GM18519 (cell line): ENCODE results near the gene GPHN.

Experiments used
- ATAC-seq: cut with Tn5 transposase; IDR thresholded peaks from one replicate; pipeline ENCODE4 v1.9.1; 2021; ENCODE audit warnings: mild to moderate bottlenecking, moderate library complexity; ENCODE audit not compliant: unreplicated experiment, low FRiP score

The GPHN gene

DNA sequence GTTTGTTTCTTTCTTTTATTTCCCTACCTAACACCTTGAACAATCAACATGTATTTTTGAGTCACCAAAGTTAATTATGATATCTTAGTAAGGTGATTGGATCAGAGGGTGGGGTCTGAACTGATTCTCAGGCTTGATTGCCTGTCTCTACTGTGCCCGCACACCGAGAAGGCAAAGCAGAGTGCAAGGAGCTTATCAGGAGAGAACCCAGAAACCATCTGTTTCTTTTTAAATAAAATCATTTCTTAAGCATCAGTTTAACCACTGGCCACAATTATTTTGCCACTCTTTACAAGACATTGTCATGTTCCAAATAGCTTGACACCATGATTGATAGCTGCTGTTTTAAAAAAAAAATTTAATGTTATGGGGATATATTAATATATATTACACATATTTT, 684.4 kb downstream of the GPHN start:
- ATAC-seq, result no peak

DNA sequence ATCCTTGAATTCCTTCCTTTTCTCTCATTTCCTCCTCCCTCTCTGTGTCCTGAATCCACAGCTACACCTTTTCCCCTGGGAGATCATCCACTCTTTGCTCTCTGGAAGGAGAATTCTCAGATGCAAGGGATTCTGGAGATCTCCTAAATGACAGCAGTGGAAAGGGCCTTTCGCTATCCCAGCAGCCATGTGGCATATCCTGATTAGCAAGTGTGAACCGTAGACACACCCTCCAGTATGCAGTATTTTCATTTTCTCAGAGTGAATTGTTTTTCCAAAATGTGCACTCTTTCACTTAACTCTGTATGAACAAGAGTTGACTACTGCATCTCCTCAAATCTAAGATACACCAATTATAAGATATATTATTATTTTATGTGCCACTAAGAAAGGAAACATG, 687.3 kb downstream of the GPHN start:
- ATAC-seq, result no peak

DNA sequence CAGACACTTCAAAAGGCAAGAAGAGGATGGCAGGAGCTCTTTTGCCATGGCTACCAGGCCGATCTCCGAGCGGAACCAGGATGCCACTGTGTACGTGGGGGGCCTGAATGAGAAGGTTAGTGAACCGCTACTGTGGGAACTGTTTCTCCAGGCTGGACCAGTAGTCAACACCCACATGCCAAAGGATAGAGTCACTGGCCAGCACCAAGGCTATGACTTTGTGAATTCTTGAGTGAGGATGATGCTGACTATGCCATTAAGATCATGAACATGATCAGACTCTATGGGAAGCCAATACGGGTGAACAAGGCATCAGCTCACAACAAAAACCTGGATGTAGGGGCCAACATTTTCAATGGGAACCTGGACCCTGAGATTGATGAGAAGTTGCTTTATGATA, 691.1 kb downstream of the GPHN start:
- no peak for ATAC-seq

DNA sequence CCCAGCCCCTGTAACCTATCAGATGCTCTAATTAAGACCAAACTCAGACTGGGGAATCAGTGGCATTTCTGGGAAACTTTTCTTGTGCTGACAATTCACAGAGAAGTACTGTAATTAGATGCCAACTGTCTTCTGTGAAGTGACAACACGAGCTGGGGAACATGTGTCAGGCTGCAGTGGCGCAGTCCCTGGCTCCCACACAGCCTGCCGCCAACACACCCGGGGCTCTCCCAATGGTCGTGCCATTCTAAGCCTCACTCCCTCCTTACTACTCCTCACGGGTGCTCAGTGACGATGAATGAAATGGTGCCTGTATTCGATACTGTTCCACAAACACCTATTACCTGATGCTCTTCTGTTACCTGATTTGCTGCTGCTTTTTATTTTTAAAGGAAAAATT, 699.9 kb downstream of the GPHN start:
- ATAC-seq, result no peak

DNA sequence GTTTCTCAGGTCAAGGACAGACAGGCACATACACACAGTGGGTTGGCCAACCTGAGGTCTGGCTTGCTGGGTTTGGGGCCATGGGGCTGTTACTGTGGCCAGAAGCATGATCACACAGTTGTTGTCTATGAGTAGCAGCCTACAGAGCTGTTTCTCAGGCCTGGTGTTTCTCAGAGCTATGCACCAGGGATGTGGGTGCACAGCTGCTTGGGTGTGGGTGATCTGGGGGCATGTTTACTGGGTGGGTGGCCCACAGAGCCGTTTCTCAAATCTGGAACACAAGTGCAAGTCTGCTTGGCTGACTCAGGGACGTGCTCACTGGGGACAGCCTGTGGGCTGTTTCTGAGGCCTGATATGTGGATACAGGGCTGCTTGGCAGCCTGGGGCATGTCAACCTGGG, 710.2 kb downstream of the GPHN start:
- ATAC-seq, result no peak

DNA sequence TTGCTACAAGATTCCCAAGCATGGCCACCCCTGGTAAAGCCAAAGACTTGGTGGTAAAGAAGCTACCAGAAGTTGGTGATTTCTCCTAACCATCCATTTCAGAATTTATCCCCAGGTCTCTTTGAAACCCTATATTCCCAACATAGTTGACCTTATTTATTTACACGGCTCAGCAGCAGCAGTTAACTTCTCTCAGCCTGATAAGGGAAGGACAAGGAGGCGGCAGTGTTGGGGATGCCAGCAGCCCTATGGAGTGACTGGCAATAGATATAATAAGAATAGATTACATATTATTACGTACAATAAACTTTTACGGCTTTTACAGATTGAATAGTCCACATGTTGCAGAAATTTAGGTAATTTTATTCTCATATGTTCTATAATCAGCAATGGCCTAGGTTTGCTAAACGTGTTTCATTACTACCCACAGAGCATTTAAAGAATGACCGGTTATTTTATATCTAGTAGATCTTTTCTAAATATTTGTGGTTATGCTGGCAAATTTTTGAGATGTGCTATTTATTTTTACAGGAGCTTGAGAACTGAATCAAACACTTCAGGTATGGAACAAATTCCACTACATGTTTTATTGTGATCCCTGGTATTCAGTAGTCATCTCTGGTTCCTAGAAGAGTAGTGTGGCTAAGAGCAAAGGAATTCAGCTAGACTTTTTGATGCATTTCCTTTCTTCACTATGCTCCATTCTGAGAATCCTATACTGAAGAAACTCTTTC, 713.5 kb downstream of the GPHN start:
- no peak for ATAC-seq

DNA sequence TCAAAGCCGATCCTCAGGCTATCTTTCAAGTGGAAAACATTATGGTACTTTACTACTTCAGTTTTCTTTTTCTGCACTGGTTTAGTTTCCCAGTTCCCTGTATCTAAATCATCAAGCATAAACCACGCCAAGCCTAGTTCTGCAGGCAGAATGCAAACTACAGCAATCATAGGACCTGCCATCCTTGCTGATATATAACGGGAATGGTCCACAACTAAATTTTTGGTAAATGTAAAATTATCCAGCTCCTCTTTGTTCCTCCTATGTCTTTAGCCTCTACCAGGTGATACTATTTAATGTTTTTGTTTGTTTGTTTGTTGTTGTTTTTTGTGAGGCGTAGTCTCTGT, 714.0 kb downstream of the GPHN start:
- no peak for ATAC-seq

DNA sequence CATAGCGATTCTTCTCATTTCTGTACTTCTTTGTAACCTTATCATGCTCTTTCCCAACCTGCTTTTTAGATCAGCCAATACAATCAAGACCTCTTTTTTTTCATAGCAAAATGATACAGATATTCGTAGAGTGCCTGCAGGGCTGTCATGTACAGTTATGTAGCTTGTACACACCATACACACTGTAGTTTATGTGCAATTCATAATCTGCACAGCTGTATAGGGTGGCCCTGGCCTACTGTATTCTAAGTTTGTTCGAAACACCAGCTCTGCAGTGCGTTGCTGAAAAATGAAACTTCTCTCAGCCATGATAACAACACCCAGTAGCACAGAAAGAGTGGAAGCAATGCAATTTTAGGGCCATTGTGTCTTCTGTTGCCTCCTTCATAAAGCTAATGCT, 717.6 kb downstream of the GPHN start:
- ATAC-seq, result no peak

DNA sequence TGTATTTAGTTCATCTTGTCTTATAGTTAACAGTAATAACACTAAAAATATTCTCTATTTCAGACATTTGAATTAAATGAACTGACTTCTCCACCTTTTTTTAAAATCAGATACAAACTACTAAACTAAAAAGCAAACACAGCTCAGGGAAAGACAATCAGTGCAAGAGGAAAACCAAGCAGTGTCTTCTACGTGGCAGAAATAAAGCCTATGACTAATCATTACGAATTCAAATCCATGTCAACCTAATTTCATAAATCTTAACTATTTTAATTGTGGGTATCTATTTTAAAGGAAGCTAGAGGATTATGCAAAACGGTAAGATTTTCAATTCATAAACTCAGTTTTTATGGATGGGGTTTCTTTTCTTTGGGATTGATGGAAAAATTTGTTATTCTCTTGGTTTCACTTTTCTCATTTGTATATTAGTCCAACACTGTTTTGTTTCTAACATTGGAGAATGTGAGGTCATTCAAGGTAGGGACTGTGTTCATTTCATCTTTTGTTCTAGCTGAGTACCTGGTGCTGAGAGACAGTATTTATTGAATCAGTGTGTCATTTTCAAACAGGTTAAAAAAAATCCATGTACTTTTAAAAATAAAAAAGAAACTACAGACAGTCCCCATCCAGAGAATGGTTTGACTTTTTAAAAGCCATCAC, 720.5 kb downstream of the GPHN start:
- no peak for ATAC-seq
